ENCODE results near the gene PDCL2.
"Not testable (repeated sequence)": the region's sequence is repeated elsewhere in the genome, so short reads cannot be mapped to it uniquely, and the experiment has no call there.

PDCL2 gene

DNA sequence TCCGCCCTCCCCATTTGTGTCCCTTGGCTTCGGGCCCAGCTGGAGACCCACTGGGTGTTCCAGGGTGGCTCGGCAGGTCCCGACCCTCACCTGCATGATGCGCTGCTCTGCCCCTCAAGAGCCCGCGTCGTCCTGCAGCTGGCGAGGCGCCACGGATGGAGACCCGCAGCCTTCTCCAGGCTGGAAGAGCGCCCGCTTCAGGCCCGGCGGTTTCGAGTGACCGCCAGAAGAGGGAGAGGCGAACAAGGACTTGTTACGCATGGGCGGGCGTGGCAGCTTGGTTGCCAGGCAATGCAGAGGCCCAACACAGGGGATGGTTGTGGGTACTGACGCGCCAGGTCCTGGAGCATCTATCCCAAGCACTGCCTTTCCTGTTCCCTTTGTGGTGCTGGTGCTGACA is at the start of gene PDCL2:
Gene PDCL2 (minus strand): TSS at position 232 of the 400 bp plus-strand sequence. CDS start 136 bp downstream, at position 96.
- no peak for DNase-seq (ENCODE audit: low spot score)

DNA sequence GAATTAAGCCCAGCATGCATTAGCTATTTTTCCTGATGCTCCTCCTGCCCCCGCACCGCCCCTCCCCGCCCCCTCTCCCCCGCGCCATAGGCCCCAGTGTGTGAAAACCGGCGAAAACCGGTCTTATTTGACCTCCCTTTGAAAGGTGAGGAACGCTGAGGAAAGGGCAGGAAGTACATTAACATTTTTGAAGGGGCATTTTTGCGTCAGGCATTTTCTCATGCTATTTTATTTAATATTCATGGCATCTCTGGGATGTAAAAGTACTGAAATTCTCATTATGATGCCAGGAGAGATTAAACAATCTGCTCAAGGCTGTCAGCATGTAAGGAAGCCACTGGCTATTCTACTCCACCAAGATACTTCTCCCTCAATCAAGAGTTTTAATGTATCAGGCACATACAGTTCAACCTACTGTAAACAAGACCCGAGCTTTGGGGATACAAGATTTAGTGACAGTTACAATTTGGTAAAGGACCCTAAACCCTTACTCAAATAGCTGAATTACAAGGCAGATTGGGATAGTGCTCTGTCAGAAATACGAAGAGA is 45.3 kb upstream of the PDCL2 start:
- DNase-seq (ENCODE audit: low spot score) = no peak

GRCh38 chr4:55636656-55636999 is 44.6 kb upstream of the PDCL2 start:
- DNase-seq (ENCODE audit: low spot score) = no peak

GRCh38 chr4:55635741-55636655 is 44.0 kb upstream of the PDCL2 start, which contains the start of gene NMU:
Gene NMU (minus strand): TSS chr4:55636298. CDS start chr4:55636192, 106 bp downstream.
- no peak for DNase-seq (ENCODE audit: low spot score)

DNA sequence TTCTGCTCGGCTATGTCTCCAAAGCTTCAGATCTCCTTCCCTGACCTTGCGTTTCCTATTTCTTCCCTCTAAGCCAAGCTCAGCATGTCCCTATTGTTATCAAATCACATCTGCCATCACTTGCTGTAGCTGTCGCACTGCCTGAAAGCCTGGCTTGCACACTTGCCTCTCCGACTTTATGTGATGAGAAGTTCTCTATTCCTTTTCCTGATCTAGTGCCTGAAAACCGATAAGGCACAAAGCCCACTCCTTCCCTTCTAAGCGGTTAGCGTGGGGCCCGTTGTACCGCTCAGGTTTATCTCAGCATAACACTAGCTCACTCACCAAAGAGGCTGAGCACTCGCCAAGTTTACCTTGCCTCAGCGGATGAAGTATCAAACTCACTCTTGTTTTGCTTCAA is 43.2 kb upstream of the PDCL2 start:
- no peak for DNase-seq (ENCODE audit: low spot score)

DNA sequence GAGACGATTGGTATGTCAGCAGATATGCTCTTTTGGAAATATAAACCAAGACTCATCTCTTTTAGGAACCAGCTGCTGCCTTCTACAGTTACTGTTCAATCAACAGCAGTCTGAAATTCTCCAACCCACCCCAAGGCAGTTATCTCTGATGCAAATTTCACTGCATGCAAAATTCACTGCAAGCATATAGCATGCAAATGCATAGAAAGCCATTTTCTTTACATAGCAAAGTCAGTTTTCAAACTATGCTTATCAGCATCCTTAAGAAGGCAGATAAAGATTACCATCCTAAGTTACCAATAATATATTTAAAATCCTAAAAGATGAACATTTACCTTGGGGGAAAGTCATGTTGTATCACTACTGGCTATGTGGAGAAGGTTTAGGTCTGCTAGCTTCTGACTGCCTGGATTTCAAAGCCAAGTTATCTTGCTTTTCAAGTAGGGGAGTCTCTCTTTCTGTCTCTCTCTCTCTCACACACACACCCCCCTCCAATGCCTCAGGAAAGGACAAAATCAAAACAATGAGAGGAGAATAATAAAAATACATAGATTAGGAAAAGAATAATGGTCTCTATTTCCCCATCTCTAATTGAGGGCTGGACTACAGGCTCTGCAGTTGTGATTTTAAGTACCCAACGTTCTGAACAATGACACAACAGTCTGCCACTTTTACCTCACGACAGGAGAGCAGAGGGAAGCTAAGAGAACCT is 42.5 kb upstream of the PDCL2 start:
- DNase-seq (ENCODE audit: low spot score) = no peak

- DNase-seq (ENCODE audit: low spot score) = no peak
Measured at GRCh38 chr4:55633903-55634302, 41.9 kb upstream of the PDCL2 start.

- no peak for DNase-seq (ENCODE audit: low spot score)
Measured at GRCh38 chr4:55625835-55626234, 33.8 kb upstream of the PDCL2 start.

DNA sequence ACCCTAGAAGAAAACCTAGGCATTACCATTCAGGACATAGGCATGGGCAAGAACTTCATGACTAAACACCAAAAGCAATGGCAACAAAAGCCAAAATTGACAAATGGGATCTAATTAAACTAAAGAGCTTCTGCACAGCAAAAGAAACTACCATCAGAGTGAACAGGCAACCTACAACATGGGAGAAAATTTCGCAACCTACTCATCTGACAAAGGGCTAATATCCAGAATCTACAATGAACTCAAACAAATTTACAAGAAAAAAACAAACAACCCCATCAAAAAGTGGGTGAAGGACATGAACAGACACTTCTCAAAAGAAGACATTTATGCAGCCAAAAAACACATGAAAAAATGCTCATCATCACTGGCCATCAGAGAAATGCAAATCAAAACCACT is 32.0 kb upstream of the PDCL2 start:
- DNase-seq (ENCODE audit: low spot score) = not testable (repeated sequence)

DNA sequence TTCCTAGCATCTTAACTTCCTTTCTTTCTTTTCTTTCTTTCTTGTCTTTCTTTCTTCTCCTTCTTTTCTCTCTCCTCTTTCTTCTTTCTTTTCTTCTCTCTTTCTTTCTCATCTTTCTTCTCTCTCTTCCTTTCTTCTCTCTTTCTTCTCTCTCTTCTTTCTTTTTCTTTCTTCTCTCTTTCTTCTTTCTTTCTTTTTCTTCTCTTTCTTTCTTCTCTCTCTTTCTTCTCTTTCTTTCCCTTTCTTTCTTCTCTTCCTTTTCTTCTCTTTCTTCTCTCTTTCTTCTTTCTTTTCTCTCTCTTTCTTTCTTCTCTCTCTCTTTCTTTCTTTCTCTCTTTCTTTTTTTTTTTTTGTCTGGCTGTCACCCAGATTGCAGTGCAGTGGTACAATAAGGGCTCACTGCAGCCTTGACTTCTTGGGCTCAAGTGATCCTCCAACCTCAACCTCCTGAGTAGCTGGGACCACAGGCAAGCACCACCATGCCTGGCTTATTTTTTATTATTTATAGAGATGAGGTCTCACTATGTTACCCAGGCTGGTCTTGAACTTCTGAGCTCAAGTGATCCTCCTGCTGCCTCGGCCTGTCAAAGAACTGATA is 26.6 kb upstream of the PDCL2 start:
- no peak for DNase-seq (ENCODE audit: low spot score)

GRCh38 chr4:55617587-55618197 is 25.6 kb upstream of the PDCL2 start:
- DNase-seq (ENCODE audit: low spot score) = no peak

DNA sequence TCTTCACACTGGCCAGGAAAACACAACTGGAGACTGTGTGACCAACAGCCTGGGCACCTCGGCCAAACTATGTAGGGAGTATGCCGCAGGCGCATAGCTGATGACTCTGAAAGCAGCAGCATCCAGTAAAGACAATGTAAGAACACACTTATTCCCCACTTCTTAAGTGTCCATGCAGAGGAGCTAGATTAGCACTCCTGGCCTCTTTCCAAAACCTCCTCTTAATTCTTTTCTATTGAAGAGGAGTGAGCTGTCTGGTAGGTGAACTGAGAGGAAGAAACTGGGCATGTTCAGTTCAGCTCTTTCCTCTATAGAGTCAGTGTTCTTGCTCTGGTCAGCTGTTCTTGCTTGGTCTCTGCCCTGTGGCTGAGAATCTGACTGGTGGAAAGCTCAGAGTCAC is 23.0 kb upstream of the PDCL2 start:
- no peak for DNase-seq (ENCODE audit: low spot score)

- DNase-seq (ENCODE audit: low spot score) = no peak
Measured at GRCh38 chr4:55613621-55614020, 21.6 kb upstream of the PDCL2 start.

DNA sequence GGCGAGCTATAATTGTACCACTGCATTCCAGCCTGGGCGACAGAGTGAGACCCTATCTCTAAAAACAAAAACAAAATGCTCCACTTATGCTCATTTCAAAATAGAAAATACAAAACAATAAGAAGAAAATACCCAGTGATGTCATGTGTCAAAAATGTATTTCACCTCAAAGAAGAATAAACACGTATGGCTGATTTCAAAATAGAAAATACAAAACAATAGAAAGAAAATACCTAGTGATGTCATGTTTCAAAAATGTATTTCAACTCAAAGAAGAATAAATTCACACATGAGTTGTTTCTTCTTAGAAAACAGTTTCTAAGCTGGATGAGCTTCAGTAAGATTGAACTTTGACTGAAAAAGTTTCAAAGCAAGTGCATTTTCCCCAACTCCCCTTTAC is 20.3 kb upstream of the PDCL2 start:
- DNase-seq (ENCODE audit: low spot score) = no peak

- no peak for DNase-seq (ENCODE audit: low spot score)
Measured at GRCh38 chr4:55611358-55612059, 19.5 kb upstream of the PDCL2 start.

- DNase-seq (ENCODE audit: low spot score) = no peak
Measured at GRCh38 chr4:55610381-55610780, 18.3 kb upstream of the PDCL2 start.

GRCh38 chr4:55609393-55609866 is 17.4 kb upstream of the PDCL2 start:
- no peak for DNase-seq (ENCODE audit: low spot score)

DNA sequence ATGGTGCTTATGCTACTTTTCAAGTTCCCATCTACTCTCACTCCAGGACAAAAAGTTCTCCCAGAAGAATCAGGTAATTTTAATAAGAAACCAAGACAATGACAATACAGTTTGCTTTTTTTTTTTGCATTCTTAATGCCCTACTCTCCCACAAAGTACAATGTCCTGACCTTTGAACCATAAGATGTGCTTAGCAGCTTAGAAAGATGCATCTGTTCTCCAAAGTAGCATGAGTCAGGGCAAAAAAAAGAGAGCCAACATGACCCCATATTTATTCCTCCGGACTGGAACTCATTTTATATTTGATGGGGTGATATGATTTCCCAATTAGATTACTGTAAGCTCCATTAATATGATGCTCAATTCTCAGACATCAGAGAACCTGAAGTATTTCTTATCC is 16.5 kb upstream of the PDCL2 start:
- no peak for DNase-seq (ENCODE audit: low spot score)

DNA sequence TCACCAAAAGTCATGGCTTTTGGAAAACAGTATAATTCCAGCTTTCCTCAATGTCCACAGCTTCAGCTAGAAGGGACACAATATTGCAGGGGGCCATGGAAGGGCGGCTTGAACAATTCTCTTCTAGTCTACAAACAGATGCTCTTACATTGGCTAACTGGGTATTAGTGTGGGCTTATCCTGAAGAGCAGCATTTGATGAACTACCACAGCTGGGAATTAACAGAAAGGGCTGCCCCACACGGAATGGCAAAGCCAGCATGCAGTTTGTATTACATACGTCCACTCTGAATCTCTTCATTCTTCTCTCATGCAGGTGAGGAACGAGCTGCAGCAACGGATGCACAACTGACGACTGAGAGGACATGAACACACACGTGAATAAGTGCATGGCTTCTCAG is 13.0 kb upstream of the PDCL2 start:
- DNase-seq (ENCODE audit: low spot score) = no peak

GRCh38 chr4:55600640-55601039 is 8.6 kb upstream of the PDCL2 start:
- DNase-seq (ENCODE audit: low spot score) = no peak

- no peak for DNase-seq (ENCODE audit: low spot score)
Measured at GRCh38 chr4:55598641-55599040, 6.6 kb upstream of the PDCL2 start.
